Measurements from ENCODE around the gene MDFIC.

MDFIC gene

DNA sequence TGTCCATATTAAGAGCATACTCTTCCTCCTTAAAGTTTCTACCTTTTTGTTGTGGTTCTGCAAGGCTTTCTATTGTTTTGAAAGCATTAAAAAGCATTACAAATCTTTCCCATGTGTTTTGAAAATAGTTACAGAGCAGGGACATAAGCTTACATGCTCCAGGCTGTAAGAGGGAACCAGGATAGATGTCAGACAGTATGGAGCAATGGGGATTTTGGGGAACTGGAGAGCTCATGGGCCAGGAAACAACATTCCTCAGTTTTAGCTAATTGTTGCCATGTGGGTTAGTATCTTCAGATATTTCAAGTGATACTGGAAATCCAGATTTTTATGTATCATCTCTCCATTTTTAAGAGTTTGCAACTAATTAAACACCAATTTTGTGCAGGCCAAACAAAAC lies 3.5 kb downstream of the MDFIC start:
- no peak for DNase-seq (ENCODE audit: low read depth, low spot score)

DNA sequence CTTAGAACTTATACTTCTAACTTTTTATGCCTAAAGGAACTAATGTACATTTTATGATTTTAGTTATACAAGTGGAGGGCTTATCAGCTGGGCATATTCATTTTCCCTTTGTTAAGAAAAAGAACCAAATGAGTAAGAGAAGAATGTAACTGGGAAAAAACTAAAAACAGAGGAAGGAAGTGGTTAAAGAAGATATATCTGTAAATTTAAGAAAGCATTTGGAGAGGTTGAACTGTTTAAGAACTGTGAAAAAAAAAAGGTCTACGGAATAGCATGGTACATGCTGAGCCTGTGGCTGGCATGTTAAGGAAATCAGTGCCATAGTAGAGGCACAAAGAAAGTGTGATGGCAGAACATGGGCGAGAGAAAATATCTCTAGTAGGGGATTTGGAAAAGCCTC lies 6.2 kb downstream of the MDFIC start:
- DNase-seq (ENCODE audit: low read depth, low spot score), result no peak

DNA sequence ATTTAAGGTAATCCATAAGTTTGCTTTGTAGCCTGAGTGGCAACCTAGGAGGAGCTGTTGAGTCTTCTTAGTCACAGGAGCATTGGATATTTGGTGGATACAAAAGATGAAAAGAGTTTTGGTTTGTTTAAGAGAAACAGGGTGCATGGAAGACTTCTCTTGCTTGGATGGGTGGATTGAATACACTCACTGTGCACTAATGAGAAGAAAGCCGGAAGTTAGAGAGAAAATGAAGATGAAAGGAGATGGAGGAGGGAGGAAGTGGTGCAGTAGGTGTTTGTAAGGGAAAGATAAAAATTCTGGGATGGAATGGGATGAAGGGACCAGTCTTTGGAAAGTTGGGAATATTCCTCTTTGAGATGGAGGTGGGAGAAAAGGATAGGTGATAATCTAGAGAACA lies 7.7 kb downstream of the MDFIC start:
- DNase-seq (ENCODE audit: low read depth, low spot score), result no peak

DNA sequence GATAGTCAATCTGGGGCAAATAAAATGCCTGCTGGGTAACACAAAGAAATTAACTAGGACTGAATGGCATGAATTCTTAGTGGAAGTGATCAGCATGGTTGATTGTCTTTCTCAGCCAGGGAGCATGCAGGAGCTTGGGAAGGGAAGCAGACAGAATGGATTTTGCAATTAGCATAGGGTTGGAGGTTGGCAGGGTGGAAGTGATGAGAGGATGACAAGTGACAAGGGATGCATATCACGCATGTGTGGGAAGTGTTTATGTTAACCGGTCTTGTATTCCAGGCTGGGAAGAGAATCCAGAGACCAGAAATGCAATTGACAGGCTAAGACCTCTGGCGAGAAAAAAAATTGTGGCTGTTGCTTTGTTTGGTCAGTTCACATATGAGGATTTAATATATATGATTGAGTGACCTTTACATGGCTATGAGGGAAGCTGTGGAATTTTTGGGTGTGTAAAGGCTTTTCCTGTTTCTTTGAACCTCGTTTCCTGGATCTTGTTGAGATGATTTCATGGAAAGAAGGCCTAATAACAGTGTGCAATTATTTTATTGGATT lies 8.3 kb downstream of the MDFIC start:
- no peak for DNase-seq (ENCODE audit: low read depth, low spot score)

DNA sequence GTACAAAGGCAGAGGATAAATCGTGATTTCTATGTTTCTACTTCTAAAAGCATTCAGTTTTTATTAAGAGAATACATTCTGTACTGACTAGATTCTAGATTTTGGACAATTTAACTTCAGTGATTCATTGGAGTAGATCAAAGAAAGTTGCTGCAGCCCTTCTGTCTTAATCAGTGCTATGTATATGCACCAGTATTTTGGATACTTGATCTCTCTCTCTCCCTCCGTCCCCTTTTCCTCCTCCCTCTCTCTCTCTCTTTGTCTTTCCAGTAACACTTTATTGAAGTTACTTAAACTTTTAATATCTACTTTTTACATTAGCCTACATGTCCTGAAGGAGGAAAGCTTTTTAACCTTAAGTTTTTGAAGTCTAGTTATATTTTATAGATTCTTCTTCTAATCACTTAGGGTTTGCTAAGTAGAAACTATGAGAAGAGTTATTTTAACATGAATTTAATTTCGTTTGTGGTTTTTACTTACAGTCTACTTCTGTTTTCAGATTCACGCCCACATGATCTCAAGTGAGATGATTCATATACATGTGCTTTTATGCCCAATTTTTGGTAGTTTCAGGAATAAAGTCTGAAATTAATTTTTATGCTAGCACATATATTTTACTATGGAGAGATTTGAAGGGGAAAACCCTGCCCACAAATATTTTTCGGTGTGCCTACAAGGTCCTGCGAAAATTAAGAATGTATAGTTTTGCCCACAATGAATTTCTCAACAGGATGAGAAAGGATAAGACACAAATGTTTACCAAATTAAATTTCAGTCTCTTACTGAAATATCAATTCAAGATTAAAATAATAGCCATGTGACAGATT lies 9.1 kb downstream of the MDFIC start:
- no peak for DNase-seq (ENCODE audit: low read depth, low spot score)

DNA sequence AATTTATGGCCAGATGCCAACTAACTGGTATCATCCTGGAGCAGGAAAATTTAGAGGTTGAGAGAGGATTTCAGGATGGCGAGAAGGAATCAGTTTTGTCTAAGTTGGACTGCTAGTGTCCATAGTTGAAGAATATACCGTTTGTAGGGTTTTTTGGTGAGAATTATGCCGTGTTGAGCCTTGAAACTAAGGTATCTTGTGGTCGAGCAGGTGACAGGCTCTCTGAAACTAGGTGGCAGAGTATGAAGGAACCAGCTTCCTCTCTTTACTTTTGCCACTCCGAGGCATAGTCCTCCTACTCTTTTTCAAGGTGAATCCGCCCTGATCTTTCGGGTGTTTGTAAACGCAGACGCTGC lies 9.7 kb downstream of the MDFIC start:
- DNase-seq (ENCODE audit: low read depth, low spot score), result peak; percentile 14

DNA sequence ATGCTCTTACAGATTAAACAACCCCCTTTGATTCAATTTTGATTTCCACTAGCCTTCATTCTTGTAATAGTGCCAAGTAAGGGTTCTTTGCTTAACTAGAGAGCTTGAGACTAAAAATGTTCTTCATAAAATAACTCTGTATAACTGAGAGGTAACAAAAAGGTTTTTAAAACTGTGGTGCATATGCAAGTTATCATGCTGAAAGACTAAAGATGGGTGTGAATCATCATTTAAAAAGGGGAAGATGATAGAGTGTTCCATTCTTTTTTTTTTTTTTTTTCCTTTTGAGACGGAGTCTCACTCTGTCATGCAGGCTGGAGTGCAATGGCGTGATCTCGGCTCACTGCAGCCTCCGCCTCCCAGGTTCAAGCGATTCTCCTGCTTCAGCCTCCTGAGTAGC lies 11.1 kb downstream of the MDFIC start:
- no peak for DNase-seq (ENCODE audit: low read depth, low spot score)

DNA sequence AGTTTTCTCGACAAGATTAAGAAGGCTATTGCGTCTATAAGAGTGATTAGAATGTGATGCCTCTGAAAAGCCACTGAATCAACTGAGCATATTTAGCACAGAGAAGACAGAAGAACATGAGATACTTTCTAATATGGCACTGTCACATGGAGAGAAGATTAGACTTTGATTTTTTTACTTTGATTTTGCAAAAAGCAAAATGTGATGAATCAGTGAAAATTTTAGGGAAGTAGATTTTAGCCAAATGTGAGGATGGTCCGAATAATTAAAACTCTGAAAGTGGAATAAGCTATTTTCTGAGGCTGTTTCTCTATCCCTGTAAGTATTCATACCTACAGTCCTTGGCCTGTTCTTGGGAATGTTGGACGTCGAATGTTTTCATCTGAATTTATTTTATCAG lies 11.8 kb downstream of the MDFIC start:
- DNase-seq (ENCODE audit: low read depth, low spot score), result no peak

DNA sequence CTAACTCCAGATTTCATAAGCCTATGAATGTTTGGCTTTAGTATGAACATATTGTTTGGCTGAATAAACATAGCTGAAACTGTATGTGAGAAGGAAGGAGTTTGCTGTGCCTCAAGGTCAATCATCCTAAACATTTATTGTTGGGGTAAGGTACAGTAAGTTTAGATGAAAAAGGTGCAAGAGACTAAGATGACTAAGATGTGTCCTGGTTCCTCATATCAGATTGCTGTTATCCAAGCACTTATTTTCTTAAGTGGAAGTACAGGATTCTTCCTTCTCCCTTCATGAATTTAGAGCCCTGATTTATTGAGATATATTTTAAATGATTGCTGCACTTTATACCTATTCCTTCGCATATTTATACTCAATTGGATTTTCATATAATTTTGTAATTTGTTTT lies 12.2 kb downstream of the MDFIC start:
- DNase-seq (ENCODE audit: low read depth, low spot score), result no peak

DNA sequence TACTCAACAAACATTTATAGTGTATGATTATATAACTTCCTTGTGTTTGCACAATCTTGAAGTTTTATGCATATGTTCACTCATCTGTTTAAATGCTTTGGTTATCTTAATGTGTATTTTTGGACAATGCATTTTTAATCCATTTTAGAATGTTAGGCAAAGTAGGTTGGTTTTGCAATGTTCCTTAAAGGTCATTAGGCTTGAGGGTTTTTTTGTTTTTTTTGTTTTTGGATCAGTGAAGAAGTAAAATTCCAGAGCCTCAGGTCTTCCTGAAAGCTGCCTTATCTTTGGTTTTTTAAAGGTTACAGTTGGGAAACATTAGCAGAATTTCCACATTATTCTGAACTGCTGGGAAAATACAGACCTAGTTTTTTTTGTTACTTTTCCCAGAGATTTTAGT lies 12.8 kb downstream of the MDFIC start:
- DNase-seq (ENCODE audit: low read depth, low spot score), result no peak

DNA sequence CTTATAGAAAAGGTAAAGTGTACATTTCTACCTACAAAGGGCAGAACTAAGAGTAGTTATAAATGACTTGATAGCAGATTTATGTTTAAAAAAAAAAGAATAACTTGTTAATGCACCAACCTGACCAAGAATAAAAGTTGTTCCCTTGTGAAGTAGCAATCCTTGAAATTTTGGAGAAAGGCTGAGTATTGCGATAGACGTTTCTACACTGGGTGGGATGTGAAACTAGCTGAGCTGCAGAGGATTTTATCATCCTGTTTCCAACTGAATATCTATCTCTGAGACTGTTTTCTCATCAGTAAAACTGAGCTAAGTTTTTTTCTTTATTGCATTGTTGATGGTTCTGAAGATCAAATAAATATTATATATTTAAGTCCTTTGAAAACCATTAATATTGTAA lies 14.6 kb downstream of the MDFIC start:
- no peak for DNase-seq (ENCODE audit: low read depth, low spot score)

DNA sequence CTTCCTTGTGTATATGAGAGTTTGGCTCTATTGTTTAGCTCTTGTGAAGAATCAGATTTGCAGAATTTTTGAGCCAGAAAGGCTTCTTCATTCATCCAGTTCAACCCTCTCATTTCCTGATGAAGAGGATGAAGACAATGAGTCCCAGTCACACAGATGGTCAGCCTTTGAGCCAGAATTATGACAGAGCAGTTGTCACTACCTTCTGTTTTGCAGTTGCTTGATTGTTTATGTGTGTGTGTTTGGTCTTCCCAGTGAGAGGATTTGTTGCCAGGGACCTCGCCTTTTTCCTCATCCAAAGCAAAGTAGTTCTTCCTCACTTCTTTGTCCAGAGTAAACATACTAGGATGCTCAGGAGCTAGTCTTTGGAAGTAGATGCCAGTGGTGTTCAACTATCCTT lies 15.6 kb downstream of the MDFIC start:
- no peak for DNase-seq (ENCODE audit: low read depth, low spot score)

DNA sequence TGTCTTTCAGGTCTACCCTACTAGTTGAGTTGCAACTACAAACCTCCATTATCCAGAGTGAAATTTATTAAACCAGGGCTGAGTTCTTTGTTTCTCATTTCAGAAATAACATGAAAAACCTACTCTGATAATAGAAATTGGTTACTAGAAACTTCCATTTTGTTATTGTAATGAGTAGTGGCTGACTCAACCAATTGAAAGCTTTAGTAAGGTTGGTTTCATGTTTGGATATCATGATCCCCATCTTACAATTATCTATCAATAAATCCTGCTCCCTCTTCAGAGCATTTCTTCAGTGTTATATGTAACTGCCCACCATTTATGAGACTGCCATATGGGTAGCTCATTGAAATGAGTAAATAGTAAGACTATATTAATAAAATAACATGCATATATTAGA lies 16.9 kb downstream of the MDFIC start:
- DNase-seq (ENCODE audit: low read depth, low spot score), result no peak

DNA sequence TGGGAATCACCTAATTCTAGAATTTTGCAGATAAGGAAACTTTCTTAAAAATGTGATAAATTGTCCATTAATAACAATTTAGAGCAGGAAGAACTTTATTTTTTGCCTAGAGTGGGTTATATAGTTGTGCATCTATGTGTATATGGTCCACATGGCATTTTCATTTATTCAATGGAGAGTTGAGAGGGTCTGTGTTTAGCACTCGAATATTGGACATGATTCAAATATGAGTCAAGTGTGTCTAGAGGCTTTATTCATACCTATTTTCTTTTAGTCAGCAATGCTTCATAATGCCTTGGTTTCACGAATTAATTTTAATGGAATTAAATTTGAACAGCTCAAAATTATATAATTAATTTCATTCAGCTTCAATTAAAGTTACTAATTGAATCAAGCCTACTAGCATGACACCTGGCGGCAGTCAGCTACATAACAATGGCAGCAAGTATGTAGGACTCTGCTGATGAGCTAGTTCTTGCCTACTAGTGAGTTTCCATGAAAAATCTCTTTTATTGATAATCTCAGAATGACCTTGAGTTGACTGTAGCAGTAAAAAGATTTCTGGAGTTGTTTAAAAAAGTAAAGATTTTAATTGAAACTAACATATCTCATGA lies 17.7 kb downstream of the MDFIC start:
- DNase-seq (ENCODE audit: low read depth, low spot score), result no peak

DNA sequence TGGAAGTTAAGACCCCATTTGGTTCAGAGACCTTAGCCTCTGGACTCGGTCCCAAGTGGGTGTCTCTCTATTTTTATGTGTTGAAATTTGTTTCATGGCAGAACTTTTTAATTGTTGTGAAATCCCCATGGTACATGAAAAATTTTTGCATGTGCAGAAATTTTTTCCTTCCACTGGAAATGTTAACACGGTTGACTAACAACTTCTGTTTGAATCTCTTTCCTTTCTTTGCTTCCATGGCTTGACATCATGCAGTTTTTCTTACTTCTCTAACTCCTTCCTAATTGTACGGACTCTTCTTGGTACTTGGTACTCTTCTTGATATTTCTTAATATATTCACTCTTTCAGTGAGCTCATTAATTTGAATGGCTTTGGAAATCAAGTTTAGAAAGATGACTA lies 18.3 kb downstream of the MDFIC start:
- DNase-seq (ENCODE audit: low read depth, low spot score), result no peak

DNA sequence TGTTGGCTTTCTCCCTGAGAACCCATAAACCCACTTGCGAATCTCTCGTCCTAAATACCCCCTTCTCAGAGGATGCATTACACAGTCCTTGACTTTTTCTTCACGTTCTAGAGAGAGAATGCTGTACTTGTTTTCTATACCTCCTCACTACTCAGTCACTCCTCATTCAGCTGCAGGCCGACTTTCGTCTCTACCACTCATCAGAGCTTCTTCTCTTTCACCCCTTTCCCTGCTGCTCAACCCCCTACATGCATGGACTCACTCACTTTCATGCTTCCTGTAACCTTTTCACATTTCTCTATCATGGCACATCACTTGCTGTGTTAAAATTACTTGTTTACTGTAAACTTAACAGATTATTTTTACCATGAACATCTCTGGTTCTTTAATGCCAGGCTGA lies 19.8 kb downstream of the MDFIC start:
- no peak for DNase-seq (ENCODE audit: low read depth, low spot score)

DNA sequence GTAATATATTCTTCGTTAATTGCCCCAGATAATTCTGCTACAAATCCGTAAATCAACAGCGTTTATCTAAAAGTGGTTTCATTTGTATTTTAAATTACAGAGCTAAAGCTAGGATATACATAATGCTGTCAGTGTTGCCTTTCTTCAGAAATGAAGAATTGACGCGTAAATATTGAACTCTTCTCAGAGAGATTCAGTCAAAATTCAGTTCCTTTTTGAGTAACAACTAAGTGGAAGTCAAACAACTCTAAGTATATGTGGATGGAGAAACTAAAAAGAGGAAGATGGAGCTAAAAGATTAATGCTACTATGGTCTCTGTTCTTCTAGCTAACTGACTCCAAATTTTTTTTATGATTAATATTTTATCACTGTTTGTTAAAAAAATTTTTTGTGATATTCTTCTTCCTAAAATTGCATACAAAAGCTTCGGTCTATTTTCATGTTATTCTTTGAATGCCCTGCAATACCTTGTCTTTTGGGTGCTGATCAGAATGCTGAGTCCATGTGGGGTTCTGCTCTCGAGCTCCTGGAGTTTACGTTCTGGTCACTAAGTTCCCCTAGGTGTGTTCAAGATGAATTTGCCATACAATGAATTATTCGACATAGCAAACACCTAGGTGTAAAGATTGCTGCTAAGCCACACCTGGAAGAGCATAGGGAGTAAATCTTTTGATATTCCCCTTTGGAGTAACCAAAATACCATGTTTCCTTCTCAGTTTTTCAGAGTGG lies 20.7 kb downstream of the MDFIC start:
- DNase-seq (ENCODE audit: low read depth, low spot score), result no peak

DNA sequence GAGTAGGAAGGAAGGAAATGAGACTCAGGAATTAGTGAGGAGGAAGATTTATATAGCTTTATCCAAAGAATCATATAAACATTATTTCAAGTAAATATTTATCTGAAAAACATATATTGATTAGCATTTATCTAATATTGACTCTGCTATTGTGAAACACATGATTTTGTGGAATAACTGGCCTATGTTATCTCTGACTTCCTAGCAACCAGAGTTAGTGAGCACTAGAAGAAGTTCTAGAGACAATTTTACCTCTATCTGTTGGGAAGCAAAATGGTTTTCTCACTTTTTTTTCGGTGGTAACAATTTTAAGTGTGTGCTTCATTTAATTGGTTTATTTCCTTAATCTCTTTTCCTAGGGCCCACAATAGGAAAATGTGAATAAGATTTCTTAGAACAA lies 21.6 kb downstream of the MDFIC start:
- no peak for DNase-seq (ENCODE audit: low read depth, low spot score)

DNA sequence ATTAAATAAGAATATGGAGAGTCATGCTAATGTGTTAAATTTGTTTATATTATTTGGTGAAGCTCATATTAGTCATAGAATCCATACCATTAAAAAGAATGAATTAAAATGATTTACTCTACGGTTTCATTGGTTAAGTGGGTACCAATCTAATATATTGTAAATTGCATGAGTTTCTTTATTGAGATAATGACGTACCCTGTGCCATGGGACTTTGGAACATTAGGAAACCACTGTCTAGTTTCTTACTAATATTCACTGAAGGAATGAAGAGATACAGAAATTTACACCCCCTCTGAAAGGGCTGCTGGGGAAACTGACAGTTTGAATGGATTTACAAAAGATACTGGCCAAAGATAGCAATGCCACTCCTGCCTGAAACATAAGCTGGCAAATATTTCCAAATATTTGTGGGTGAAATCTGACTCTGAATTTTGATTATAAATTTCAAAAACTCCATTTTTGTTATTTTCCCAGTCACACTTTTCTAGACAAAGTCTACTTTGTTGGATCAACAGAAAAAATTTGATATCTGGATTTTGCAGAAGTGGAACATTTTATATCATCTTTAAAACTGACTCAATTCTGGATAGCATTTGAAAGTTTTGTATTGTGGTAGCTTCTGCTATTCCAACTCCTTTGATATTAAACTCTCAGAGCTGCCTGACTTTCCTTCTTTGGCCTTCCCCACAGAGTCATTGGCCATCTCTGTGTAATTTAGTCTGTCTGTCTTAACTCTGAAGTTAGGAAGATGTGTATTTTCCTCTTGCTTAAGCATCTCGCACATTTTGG lies 22.3 kb downstream of the MDFIC start:
- DNase-seq (ENCODE audit: low read depth, low spot score), result no peak

DNA sequence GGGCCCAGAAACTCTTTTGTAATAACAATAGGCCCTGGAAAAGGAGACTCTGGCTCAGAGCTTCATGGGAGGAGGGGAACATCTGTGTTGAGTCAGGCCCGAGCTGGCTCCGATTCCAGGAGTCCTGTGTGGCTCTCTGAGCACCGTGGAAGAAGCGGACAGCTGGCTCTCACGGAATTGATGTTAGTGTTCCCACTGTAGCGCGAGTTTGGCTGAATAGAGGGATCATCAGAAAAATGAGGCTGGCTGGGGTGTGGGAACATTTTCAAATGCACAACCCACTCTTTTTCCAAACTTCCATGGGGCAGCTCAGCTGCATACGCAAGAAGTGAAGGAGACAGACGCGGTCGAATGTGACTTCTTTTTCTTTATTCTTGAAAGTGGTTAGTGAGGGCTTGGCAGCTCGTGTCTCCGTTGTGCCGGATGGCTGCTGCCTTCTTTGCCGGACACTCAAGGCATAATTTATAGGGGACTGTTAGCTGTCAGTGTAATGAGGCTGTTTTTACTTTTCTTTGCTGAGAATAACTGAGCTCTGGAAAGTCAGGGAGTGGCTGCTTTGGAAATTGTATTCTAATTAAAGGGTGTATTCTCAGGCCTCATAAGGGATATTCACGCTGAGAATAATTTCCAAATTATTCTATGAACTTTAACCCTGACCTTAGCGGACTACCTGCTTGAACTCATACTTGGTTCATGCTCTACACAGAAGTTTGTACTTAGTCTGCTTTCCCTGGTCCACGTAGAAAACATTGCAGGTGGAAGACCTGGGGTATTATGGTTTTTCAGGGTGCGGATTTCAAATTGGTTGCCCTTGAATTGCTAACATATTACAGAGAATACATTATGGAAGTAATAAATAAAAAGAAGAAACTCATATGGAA lies 23.1 kb downstream of the MDFIC start:
- DNase-seq (ENCODE audit: low read depth, low spot score), result no peak

DNA sequence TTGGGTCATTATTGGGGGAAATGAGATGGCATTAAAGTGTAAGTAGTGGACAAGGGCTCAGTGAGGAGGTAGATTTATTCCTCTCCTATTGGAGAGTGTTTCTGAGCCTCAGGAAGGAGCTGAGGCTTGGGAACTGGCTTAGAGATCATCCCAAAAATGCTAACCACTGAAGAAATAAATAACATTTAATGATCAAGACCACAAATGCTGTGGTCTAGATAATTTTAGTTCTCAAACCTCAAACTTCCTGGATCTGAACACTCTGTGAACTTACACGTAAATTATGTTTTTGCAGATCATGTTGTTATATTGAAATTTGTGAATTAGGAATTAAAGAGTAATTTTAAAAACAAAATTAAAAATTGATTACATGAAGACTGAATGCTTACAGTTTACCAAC lies 27.3 kb downstream of the MDFIC start:
- no peak for DNase-seq (ENCODE audit: low read depth, low spot score)
